ENCODE data around the gene SPRY4. TPM values are rescaled to one million over a fixed set of nuclear protein-coding genes. Genes with fewer than 3 reads are reported as not detected.
"Not testable (repeated sequence)": the region's sequence is repeated elsewhere in the genome, so short reads cannot be mapped to it uniquely, and the experiment has no call there.

Gene SPRY4
- total and polyA plus RNA-seq, 4 donors = 16.7 to 33.9 (median 23.2) TPM

DNA sequence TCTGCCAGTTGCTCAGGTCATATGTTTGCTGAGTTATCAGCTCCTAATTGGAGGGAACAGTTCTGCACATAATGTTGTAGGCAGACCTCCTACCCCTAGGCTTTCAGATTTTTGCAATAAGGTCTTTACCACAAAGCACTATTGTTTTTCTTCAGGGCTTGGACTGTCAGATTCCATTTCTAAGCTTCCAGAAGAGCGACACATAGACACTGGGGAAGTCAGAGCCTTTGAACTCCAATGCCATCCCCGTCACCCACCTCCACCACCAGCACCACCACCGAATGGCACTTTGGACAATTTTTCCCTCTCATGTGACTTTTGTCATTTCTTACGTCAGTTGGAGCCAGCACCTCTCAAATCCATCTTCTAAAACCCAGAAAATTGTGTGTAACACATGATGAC is 28.3 kb upstream of the SPRY4 start:
- Histone ChIP-seq H3K27ac (ENCODE audit: low read depth in 1 of 2, low read length in 1 of 2) (no peak overlapping the region), H3K9ac (ENCODE audit: insufficient read depth in 1 of 2, low read length in 2 of 2) (no peak overlapping the region), H3K36me3 (ENCODE audit: control insufficient read depth in 4 of 4, insufficient read depth in 4 of 4, low read length in 4 of 4) (no peaks in the 10 kb centered on the region), H3K4me1 (ENCODE audit: control insufficient read depth in 5 of 5, insufficient read depth in 5 of 5, low read length in 5 of 5) (peaks cover 0 to 12% (median 8%) of the 10 kb centered on the region in 5 donors), H3K27me3 (ENCODE audit: control insufficient read depth in 3 of 3, insufficient read depth in 3 of 3, low read length in 2 of 3) (no peaks in the 10 kb centered on the region), H3K9me3 (ENCODE audit: control insufficient read depth in 4 of 4, insufficient read depth in 3 of 4, low read length in 3 of 4) (no peaks in the 10 kb centered on the region), H3K4me3 (no peak overlapping the region)
- TF ChIP-seq, protein P1, sequence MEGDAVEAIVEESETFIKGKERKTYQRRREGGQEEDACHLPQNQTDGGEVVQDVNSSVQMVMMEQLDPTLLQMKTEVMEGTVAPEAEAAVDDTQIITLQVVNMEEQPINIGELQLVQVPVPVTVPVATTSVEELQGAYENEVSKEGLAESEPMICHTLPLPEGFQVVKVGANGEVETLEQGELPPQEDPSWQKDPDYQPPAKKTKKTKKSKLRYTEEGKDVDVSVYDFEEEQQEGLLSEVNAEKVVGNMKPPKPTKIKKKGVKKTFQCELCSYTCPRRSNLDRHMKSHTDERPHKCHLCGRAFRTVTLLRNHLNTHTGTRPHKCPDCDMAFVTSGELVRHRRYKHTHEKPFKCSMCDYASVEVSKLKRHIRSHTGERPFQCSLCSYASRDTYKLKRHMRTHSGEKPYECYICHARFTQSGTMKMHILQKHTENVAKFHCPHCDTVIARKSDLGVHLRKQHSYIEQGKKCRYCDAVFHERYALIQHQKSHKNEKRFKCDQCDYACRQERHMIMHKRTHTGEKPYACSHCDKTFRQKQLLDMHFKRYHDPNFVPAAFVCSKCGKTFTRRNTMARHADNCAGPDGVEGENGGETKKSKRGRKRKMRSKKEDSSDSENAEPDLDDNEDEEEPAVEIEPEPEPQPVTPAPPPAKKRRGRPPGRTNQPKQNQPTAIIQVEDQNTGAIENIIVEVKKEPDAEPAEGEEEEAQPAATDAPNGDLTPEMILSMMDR (IDR thresholded peaks at IDR 0.05; ENCODE audit: control extremely low read depth, extremely low read depth) = no peak
- 75 to 82% methylated on average over 4 of the region's 4 CpGs for WGBS, 2 donors
- DNase-seq = no peak
- ATAC-seq (ENCODE audit: insufficient read depth, low FRiP score) = no peak

DNA sequence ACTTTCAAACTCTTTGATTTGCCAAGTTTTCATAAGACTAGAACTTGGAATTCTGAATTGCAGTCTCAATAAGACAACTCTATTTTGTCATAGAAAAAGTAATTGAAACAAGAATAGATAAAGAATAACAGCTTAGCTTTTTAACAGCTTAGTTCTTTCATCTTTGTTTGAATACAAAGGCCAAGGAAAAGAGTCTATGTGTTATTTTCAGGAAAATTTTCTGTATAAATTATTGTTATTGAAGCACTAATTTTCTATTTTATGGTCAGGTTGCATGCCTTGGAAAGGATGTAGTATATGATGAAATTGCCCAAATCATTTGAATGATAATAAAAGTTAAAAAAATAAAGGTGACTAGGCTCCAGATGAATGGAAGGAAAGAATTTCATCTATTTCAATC is 25.2 kb upstream of the SPRY4 start:
- H3K9me3 ChIP-seq (ENCODE audit: control insufficient read depth in 4 of 4, insufficient read depth in 3 of 4, low read length in 3 of 4) = peaks cover 0 to 6% (median 4%) of the 10 kb centered on the region in 4 donors
- ATAC-seq (ENCODE audit: insufficient read depth, low FRiP score) = no peak
- H3K36me3 ChIP-seq (ENCODE audit: control insufficient read depth in 4 of 4, insufficient read depth in 4 of 4, low read length in 4 of 4) = no peaks in the 10 kb centered on the region
- H3K4me3 ChIP-seq = no peak overlapping the region
- TF ChIP-seq, protein P1 (IDR thresholded peaks at IDR 0.05; ENCODE audit: control extremely low read depth, extremely low read depth) = no peak
- no peaks in the 10 kb centered on the region for H3K4me1 ChIP-seq (ENCODE audit: control insufficient read depth in 5 of 5, insufficient read depth in 5 of 5, low read length in 5 of 5)
- no peak overlapping the region for H3K9ac ChIP-seq (ENCODE audit: insufficient read depth in 1 of 2, low read length in 2 of 2)
- no peak overlapping the region for H3K27ac ChIP-seq (ENCODE audit: low read depth in 1 of 2, low read length in 1 of 2)
- H3K27me3 ChIP-seq (ENCODE audit: control insufficient read depth in 3 of 3, insufficient read depth in 3 of 3, low read length in 2 of 3) = no peaks in the 10 kb centered on the region
- peak in 2 of 3 donors; percentile 19 to 51 for DNase-seq

DNA sequence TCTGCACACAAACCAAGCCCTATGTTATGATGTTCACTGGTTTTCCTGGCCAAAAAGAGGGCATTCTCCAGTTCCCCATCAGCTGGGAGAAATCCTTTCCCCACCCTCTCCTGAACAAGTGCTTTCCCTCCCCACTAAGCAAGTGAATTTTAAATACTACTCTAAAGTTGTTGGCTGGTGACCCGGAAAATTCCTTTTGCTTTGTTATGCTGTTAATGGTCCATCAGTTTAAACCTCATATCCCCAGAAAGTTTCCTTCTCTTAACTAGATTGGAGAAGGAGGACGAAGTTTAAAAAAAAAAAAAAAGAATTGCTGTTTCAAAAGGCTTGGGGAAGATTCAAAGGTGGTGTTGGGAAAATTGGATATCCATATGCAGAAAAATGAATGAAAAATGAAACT is 21.9 kb upstream of the SPRY4 start:
- Histone ChIP-seq H3K9me3 (ENCODE audit: control insufficient read depth in 4 of 4, insufficient read depth in 3 of 4, low read length in 3 of 4) (peaks cover 0 to 15% (median 8%) of the 10 kb centered on the region in 4 donors), H3K4me3 (no peak overlapping the region), H3K4me1 (ENCODE audit: control insufficient read depth in 5 of 5, insufficient read depth in 5 of 5, low read length in 5 of 5) (peaks cover 0 to 5% (median 0%) of the 10 kb centered on the region in 5 donors), H3K9ac (ENCODE audit: insufficient read depth in 1 of 2, low read length in 2 of 2) (no peak overlapping the region), H3K27ac (ENCODE audit: low read depth in 1 of 2, low read length in 1 of 2) (no peak overlapping the region), H3K27me3 (ENCODE audit: control insufficient read depth in 3 of 3, insufficient read depth in 3 of 3, low read length in 2 of 3) (no peaks in the 10 kb centered on the region), H3K36me3 (ENCODE audit: control insufficient read depth in 4 of 4, insufficient read depth in 4 of 4, low read length in 4 of 4) (no peaks in the 10 kb centered on the region)
- DNase-seq (no peak), ATAC-seq (ENCODE audit: insufficient read depth, low FRiP score) (no peak)
- TF ChIP-seq, protein P1 (IDR thresholded peaks at IDR 0.05; ENCODE audit: control extremely low read depth, extremely low read depth) = no peak
- 49 to 80% methylated on average over 2 of the region's 2 CpGs for WGBS, 2 donors

DNA sequence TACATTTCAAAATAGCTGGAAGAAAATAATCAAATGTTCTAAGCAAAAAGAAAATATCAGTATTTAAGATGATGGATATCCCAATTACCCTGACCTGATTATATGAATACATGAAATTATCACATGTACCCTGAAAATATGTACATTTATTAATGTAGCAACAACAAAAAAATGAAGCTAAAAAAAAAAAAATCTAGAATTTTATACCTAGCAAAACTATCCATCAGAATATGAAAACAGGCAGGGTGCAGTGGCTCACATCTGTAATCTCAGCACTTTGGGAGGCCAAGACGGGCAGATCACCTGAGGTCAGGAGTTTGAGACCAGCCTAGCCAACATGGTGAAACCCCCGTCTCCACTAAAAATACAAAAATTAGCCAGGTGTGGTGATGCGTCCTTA is 20.1 kb upstream of the SPRY4 start:
- H3K4me3 ChIP-seq; H3K4me1 ChIP-seq (ENCODE audit: control insufficient read depth in 5 of 5, insufficient read depth in 5 of 5, low read length in 5 of 5); H3K27me3 ChIP-seq (ENCODE audit: control insufficient read depth in 3 of 3, insufficient read depth in 3 of 3, low read length in 2 of 3); H3K36me3 ChIP-seq (ENCODE audit: control insufficient read depth in 4 of 4, insufficient read depth in 4 of 4, low read length in 4 of 4); DNase-seq; H3K27ac ChIP-seq (ENCODE audit: low read depth in 1 of 2, low read length in 1 of 2); ATAC-seq (ENCODE audit: insufficient read depth, low FRiP score); H3K9ac ChIP-seq (ENCODE audit: insufficient read depth in 1 of 2, low read length in 2 of 2): not testable (repeated sequence)
- H3K9me3 ChIP-seq (ENCODE audit: control insufficient read depth in 4 of 4, insufficient read depth in 3 of 4, low read length in 3 of 4) = peaks cover 0 to 15% (median 8%) of the 10 kb centered on the region in 4 donors
- 96 to 97% methylated on average over 3 of the region's 3 CpGs for WGBS, 2 donors
